ENCODE results near the gene FTO. TPM values are rescaled to one million over a fixed set of nuclear protein-coding genes. Genes with fewer than 3 reads are reported as not detected.
A peak's percentile ranks its signal among the peaks of the same experiment; 100 is the strongest.

The FTO gene
- total RNA-seq, 1 donor from 2014 or later: 67.2 TPM

DNA sequence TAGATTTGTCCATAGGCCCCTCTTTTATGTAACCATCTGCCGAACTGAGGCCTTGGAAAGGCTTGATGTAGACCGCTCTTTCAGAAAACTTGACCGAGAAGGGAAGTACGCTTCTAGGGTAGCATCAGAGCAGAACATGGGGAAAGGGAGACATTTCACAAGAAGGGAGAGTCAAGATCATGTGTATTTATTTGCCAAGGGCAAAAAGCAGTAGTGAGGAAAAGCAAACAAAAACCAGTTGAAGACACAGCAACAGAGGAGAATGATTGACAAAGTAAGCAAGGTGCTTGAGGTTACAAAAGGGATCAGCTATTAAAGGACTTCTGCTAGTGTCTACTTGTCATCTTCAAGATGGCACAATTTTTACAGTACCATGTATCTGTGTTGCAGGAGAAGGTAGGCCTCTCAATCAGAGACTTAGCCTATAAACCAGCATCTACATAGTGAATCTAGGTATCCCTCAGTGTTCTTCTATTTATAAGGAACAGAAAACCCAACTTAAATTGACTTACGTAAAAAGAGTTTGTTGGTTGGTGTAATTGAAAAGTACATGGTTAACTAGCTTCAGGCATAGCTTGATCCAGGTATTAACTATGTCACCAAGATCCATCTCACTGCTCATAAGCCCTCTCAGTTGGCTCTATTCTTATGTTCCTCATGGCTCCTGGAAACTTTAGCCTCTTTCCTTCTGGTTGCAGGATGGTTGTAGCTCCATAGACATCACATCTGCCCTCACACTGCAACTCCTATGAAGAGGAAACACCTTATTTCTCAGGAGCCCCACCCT, 294.3 kb downstream of the FTO start:
- no peak for DNase-seq (ENCODE audit: low spot score)

DNA sequence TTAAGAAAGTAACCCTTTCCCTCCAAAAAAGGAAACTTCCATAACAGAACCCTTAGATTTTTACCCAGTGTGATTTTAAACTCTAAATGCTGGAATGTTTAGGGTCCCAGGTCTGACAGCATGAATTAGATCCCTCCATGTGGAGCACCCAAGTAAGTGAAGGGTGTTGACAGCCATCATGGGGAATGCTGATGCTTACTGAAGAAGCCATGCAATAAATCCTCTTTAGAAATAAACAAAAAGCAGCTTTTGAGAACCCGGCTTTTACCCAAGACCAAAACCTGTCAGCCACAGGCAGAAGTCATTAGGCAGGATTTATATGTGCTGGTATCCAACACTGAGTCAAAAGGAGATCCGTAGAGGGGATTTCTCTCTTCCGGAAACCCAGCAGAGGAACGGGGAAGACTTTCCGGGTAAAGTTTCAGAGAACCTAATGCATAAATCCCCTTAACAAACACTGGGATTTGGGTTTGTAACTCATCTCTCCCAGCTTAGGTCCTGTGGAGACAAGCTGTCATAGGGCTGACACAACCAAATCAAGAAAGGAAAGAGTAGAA, 295.1 kb downstream of the FTO start:
- no peak for DNase-seq (ENCODE audit: low spot score)

DNA sequence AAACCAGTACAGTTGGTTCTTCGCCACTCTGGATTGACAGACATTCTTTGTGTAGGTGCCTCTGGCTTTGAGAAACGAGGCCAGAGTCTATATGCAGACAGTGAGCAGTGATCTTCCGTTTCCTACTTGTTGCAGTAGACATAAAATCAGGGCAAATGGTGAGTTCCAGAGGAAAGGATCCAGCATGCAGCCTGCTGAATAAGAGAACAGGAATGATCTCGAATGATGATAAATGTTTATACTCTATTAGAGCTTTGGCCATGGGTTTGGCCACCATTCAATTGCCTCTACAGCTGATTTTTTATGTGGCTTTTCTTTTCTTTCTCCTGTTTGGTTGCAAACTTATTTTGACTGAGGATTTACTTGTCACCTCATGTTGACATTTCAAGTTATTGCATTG, 295.9 kb downstream of the FTO start:
- no peak for DNase-seq (ENCODE audit: low spot score)

DNA sequence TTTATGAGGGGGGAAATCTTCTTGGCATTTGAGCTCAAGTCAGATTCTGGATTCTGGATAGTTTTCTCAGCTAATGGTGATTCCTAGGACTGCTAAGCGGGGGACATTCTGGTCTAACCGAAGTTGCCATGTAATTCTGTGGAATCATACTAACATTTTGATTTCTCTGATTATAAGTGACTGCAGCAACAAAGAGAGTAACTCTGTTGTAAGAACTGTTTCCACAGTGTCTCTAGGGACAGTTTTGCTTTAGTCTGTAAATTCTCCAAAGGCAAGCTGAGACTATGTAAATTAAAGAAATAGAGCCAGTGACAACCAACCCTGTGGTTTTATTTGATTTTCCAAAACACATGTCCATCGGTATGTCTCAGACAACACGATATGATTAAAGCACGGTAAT, 296.4 kb downstream of the FTO start:
- DNase-seq (ENCODE audit: low spot score): no peak

DNA sequence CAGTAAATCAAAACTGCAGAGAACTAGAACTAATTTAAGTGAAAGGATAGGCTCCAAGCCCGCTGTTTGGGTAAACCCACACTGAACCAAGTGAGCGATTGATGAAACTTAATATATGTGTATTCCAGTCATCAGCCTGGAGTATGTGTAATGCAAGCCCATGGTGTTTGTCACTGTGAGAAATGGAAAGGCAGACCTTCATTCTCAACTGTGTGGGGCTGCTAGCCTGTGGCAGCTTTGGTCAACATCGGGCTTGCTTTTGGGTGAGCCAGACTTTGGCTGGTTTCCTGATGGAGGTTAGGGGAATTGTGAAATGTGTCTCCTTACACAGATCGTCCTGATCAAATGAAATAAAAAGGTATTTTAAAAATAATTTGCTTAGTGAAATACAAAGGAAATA, 302.7 kb downstream of the FTO start:
- DNase-seq (ENCODE audit: low spot score): no peak

DNA sequence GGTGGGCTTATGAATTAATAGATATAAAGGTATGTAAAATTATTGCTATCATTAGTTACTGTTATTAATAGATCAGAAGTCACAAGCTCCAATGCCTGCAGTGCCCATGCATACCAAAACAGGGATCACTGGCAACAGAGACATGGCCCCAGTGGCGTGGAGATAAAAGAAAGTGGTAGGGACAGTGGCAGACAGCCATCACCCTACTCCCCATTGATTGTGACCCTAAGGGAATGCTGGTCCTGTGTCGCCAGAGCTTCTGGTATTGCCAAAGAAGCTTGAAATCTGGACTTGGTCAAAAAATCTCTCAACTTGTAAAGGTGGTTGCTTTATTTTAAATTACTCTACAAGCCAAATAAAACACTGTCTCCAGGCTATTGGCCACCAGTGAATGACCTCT, 303.5 kb downstream of the FTO start:
- no peak for DNase-seq (ENCODE audit: low spot score)

DNA sequence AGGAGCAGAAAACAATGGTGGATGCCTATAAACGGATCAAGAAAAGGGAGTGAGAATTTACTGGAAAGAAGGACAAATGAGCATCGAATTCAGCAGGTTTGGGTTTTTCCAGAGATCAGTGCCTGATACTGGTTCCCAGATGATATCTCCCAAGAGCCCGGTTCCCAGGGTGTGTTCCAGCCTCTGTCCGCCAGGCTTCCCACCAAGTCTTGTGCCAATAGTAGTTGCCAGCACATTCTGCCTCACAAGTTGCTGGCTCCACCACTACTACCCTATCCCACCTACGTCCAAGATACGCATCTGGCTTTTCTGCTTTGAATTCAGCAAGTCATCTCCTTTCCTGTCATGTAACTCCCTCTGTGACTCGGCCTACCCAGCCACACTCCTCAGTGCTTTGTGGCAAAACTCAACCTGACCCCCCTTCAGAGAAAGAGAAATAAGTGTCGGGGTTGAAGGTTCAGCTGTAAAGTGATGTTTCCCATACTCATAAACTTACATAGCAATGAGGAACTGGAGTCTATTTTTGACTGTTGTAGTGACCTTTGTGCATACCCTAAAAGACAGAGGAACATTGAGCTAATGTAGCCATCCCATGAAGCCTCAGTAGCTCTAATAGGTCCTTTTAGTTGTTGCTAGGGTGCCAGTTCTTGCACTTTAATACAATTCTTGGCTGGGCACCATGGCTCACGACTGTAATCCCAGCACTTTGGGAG, 305.7 kb downstream of the FTO start:
- no peak for DNase-seq (ENCODE audit: low spot score)

DNA sequence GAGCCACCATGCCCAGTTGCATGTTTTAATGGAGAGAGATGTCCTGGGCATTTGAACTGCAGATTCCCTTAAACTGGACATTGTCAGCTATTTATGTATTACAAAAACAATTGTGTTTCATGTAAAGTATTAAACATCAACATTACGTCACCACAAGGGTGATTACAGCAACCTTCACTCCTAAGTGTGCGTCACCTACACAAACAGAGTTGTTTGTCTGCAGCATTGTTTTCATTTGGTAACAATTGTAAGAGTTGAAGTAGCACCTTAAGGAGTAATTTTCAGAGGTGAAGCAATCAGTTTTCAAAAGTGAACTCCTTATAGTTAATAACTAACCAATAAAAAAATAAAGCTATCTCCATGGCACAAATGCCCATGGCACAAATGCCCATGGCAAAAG, 311.2 kb downstream of the FTO start:
- DNase-seq (ENCODE audit: low spot score): no peak

DNA sequence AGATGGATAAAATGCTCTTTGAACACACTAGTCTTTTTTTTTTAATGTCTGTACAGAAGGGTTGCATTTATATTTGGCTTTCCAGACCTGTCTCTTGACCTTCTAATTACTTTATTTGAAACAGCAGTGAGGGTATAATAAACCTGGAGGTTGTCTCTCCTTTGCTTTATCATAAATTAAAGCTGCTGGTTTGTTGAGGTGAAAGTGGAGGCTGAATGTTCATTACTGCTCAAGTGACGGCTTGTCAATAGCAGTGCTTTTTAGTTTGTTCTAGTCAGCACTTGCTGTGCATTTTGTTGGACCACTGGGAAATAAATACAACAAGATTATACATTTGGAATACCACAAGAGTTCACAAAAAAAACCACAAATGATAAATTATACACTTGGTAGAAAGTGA, 318.4 kb downstream of the FTO start:
- DNase-seq (ENCODE audit: low spot score): no peak

DNA sequence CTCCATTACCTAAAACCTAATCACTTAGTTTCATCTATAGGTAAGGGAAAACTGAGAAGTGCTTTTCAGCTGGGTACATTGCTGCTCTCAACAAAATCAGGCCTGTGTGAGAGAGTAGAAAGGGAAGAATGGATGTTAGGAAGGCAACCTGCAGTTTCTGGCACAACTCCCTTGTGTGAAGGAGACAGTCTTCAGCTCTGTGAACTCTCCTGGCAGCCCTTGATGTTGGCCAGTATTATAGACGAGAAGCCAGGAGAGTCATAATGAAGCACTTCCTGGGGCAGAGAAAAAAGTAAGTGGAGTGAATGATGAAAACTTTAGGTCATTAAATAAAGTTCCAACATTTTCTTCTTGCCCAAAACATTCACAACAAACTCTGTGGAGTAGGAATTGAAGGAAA, 322.5 kb downstream of the FTO start:
- no peak for DNase-seq (ENCODE audit: low spot score)

DNA sequence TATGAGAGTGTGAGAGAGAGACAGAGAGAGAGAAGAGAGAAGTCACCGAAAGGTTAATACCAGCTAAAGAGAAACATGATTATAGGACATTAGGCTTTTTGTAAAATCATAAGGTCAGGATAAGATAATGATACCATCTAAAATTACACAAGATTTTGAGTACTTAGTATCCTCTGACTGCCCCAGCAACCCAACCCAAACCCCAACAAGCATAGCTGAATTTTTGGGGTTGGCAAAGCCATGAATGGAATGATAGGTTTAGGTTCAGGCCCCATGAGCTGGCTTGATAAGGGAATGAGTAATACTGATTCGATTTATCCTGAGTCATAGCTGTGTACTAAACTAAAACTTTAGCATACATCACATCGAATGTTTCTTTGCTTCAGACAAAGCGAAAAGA, 323.1 kb downstream of the FTO start:
- peak; percentile 55 for DNase-seq (ENCODE audit: low spot score)

DNA sequence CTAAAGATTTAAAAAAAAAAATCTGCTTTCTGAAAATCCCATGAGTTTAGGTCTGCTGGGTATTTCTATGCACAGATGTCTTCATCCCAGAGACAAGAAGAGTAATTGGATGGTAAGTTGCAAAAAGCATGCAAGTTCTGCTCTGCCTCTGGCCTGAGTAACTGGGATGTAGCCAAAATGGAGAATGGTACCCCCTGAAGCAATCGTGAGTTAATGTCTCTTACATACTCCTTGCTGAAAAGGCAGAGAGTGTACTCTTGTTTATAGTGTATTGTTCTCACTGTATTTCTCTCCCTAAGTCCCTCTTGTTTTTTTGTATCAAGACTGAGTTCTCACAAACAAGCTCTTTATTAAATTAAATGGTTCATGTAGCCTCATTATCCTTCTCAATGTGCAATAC, 323.6 kb downstream of the FTO start:
- DNase-seq (ENCODE audit: low spot score): peak; percentile 33

DNA sequence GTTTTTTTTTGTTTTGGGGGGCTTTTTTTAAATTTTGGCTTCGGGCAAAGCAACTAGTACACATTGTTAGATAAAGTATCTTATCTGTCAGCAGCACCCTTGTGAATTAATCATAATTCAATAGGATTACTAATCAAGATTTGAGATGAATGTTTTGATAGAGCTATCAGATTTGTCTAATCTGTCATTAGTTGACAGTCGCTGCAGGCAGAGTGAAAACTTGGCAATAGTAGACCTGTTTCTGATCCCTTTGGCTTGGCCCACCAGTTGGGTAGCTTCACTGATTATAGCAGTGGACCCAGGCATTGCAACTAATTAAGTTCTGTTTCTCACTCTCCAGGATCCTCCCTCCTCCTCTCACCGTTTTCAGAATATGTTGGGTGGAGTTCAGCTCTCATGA, 324.0 kb downstream of the FTO start:
- no peak for DNase-seq (ENCODE audit: low spot score)

DNA sequence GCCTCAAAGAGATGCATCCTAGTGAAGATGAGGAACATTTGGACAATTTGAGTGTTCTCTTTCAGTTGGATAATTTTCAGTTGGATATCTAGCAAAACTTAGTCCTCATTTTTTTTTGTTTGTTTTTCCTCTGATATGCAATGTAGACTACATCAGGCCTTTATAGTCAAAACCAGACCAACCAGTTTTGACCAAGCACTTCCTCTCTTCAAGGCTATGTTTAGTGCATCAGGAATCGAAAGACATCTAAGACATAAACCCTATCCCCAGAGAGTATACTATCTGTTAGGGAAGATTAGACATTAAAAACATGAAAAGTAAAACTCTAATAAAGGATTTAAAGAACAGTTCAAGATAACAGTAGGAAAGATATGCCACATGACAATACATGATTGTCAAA, 326.5 kb downstream of the FTO start:
- no peak for DNase-seq (ENCODE audit: low spot score)

DNA sequence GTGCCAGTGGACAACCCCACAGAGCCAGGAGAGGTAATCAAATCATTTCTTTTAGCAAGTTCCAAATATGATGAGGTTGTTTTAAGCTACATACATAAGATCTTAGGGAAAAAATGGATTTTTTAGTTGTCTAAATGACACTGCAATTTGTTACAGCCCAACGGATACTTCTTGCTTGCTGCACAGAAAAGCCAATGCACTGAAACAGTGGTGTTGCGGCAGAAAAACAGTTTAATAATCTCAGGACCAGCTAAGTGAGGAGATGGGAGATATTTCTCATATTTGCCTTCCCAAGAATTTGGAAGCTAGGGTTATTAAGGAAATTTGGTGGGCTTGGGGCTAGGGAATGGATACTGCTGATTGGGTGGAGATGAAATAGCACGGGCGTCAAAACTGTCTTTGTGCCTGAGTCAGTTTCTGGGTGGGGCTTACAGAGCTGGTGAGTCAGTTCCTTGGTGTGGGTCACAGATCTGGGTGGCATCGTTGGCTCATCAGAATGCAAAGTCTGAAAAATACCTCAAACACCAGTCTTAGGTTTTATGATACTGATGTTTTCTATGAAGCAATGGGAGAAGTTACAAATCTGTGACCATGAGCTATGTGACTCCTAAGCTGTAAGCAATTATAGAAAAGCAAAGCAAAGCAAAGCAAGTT, 327.3 kb downstream of the FTO start:
- DNase-seq (ENCODE audit: low spot score): no peak

DNA sequence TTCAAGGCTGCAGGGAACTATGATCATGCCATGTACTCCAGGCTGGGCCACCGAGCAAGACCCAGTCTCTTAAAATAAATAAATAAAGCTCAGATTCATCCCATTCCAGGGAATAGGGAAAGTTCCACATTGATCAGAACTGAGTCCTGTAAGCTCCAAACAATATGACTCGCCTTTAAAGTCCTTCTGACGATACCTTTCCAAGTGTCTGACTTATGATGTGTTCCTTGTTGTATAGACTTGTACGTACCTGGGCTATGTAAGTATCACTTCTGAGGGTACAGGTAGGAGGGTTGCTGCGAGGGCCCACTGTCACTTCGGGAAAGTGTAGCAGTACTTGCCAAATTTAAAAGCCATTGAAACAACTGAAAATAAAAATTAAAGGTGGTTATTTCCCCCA, 329.8 kb downstream of the FTO start:
- no peak for DNase-seq (ENCODE audit: low spot score)

DNA sequence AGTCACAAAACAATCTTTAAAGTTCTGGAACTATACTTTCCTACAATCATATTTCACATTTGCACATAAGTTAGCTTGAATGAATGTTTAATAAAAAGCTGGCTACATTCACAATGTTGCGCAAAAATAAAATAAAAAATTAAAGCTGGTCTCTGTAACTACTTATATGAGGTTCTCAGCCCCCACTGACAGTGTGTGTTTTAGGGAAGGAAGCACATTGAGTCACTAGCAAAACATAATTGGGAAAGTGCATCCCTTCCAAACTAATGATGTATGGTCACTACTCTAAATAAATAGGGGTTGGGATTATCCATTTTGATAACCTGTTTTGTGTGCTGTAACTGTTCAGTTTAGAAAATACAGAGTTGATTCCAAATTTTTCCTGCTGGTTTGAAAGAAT, 330.7 kb downstream of the FTO start:
- DNase-seq (ENCODE audit: low spot score): no peak

DNA sequence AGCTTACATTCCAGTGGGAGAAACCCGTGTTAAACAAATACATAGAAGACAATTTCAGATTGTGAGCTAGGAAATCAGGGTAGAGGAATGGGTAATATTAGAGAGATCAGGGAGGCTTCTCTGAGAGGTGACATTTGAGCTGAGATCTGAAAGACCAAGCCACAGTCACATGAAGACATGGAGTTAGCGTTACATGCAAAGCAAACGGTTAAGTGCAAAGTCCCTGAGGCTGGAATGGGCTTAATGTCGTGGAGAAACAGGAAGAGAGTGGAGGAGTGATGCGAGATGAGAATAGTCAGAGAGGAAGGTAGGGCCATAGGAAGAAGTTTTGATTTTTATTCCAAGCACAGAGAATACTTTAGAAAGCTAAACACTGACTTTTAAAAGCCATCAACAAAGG, 336.5 kb downstream of the FTO start:
- DNase-seq (ENCODE audit: low spot score): no peak

DNA sequence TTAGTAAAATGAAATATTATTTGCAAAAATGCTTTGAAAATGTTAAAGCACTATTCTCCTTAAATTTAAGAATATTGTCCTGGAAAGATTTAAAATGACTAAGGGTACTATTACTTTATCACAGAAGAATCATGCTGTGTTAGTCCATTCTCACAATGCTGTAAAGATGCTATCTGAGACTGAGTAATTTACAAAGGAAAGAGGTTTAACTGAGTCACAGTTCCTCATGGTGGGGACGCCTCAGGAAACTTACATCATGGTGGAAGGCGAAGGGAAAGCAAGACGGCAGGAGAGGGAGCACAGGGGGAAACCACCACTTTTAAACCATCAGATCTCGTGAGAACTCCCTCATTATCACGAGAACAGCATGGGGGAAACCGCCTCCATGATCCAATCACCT, 337.0 kb downstream of the FTO start:
- no peak for DNase-seq (ENCODE audit: low spot score)

DNA sequence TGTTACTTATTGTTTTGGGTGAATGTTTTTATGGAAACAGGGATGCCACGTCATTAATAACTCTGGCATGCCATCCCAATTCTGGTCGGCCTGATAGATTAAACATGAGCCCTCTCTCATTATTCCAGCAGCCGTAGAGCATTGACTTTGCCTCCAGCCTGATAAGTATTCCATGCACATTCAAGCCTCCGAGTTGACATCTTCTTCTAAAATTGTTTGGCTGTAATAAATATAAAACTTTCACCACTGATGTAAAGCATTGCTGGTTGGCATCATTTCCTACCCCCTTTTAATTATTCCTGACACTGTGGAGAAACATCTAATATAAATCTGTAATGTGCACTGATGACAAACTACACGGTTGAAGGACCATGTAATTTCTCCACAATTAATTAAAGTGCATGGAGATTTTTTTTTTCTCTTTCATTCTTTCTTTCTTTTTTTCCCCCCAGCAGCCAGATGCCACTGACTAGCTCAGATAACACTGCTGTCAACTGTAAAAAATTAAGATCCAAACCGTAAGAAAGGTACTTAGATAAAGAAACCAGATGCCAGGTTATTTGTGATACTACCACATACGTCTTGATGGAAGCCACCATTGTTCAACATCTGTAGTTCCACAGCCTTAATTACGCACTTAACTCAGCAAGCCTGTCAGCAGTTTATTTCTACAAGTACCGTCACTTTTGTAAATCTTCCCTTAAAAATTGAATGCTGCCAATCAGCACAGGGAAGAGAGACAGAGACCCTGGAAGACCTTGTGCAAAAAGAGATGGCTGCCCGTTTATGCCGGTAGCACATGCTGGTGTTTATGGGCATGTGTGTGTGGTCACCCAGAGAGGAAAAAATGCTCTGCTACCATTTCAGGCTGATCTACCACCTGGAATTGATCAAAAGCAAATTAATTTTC, 344.9 kb downstream of the FTO start:
- DNase-seq (ENCODE audit: low spot score): no peak
